Effector memory CD8-positive, alpha-beta T cell (primary cell): Measurements from ENCODE around the gene METTL25.

Experiments
- ATAC-seq: fragments of 150-1000 bp; cut with Tn5 transposase; replicated peaks from 2 replicates; pipeline ENCODE4 v1.10.0; 2021; ENCODE audit warnings: mild to moderate bottlenecking, moderate library complexity
- DNase-seq, 3 experiments: peaks; one replicate each; pipeline ENCODE4 v3.0.0; 2021
- H3K27ac Mint-ChIP-seq, 2 donors: one replicate each; pipeline ENCODE4 v1.8.0; 2022; ENCODE audit warnings: mild to moderate bottlenecking in 2 of 2, mixed read lengths in 2 of 2, moderate library complexity in 2 of 2
- H3K27me3 Mint-ChIP-seq, 2 donors: one replicate each; pipeline ENCODE4 v1.8.0; 2022; ENCODE audit warnings: mixed read lengths in 2 of 2
- H3K36me3 Mint-ChIP-seq: one replicate; pipeline ENCODE4 v1.8.0; 2022; ENCODE audit warnings: mild to moderate bottlenecking, moderate library complexity, mixed read lengths; ENCODE audit not compliant: insufficient read depth
- H3K4me1 Mint-ChIP-seq, 2 donors: one replicate each; pipeline ENCODE4 v1.8.0; 2022; ENCODE audit warnings: low read depth in 2 of 2, mixed read lengths in 2 of 2
- H3K4me3 Mint-ChIP-seq, 2 donors: one replicate each; pipeline ENCODE4 v1.8.0; 2022; ENCODE audit warnings: mild to moderate bottlenecking in 2 of 2, mixed read lengths in 2 of 2, moderate library complexity in 2 of 2
- H3K9me3 Mint-ChIP-seq, 2 donors: one replicate each; pipeline ENCODE4 v1.8.0; 2022; ENCODE audit warnings: mixed read lengths in 2 of 2

Gene METTL25

GRCh38 chr12:82486524-82487235, 128.4 kb downstream of the METTL25 start:
- Mint-ChIP-seq H3K27ac (no peak overlapping the region), H3K27me3 (no peaks in the 10 kb centered on the region), H3K4me1 (no peaks in the 10 kb centered on the region), H3K9me3 (peaks cover 9 to 15% of the 10 kb centered on the region in 2 donors), H3K4me3 (no peak overlapping the region), H3K36me3 (peaks cover 5% of the 10 kb centered on the region)
- ATAC-seq (no peak), DNase-seq (no peak)

GRCh38 chr12:82504409-82504808, 146.1 kb downstream of the METTL25 start:
- no peak overlapping the region for H3K4me3 Mint-ChIP-seq
- H3K36me3 Mint-ChIP-seq, result no peaks in the 10 kb centered on the region
- DNase-seq (no peak), ATAC-seq (no peak)
- no peaks in the 10 kb centered on the region for H3K27me3 Mint-ChIP-seq
- peaks cover 0 to 3% of the 10 kb centered on the region in 2 donors for H3K9me3 Mint-ChIP-seq
- H3K4me1 Mint-ChIP-seq, result no peaks in the 10 kb centered on the region
- H3K27ac Mint-ChIP-seq, result no peak overlapping the region

GRCh38 chr12:82505150-82505549, 146.8 kb downstream of the METTL25 start:
- Mint-ChIP-seq H3K9me3 (peaks cover 0 to 3% of the 10 kb centered on the region in 2 donors), H3K4me3 (no peak overlapping the region), H3K27me3 (no peaks in the 10 kb centered on the region), H3K4me1 (no peaks in the 10 kb centered on the region), H3K27ac (no peak overlapping the region), H3K36me3 (no peaks in the 10 kb centered on the region)
- ATAC-seq (no peak), DNase-seq (no peak)

- H3K9me3 Mint-ChIP-seq, result no peaks in the 10 kb centered on the region
- DNase-seq (no peak), ATAC-seq (no peak)
- H3K27ac Mint-ChIP-seq, result no peak overlapping the region
- H3K4me3 Mint-ChIP-seq, result no peak overlapping the region
- H3K4me1 Mint-ChIP-seq, result no peaks in the 10 kb centered on the region
- no peaks in the 10 kb centered on the region for H3K27me3 Mint-ChIP-seq
- no peaks in the 10 kb centered on the region for H3K36me3 Mint-ChIP-seq
These were observed 149.4 kb downstream of the METTL25 start for GRCh38 chr12:82507686-82508085.

- ATAC-seq (no peak), DNase-seq (no peak)
These were observed 152.1 kb downstream of the METTL25 start for GRCh38 chr12:82510386-82510785.

GRCh38 chr12:82514880-82515279, 156.6 kb downstream of the METTL25 start:
- H3K4me3 Mint-ChIP-seq, result no peak overlapping the region
- no peaks in the 10 kb centered on the region for H3K9me3 Mint-ChIP-seq

More at GRCh38 chr12:82510386-82510785, 152.1 kb downstream of the METTL25 start:
- Mint-ChIP-seq H3K27ac (no peak overlapping the region), H3K36me3 (no peaks in the 10 kb centered on the region), H3K4me3 (no peak overlapping the region), H3K9me3 (no peaks in the 10 kb centered on the region), H3K27me3 (no peaks in the 10 kb centered on the region), H3K4me1 (no peaks in the 10 kb centered on the region)

GRCh38 chr12:82515652-82516051, 157.3 kb downstream of the METTL25 start:
- ATAC-seq, result no peak
- Mint-ChIP-seq H3K9me3 (no peaks in the 10 kb centered on the region), H3K4me1 (no peaks in the 10 kb centered on the region), H3K27me3 (no peaks in the 10 kb centered on the region), H3K4me3 (no peak overlapping the region), H3K36me3 (no peaks in the 10 kb centered on the region), H3K27ac (no peak overlapping the region)
- DNase-seq, result no peak

More at GRCh38 chr12:82514880-82515279, 156.6 kb downstream of the METTL25 start:
- DNase-seq (no peak), ATAC-seq (no peak)
- Mint-ChIP-seq H3K27me3 (no peaks in the 10 kb centered on the region), H3K27ac (no peak overlapping the region), H3K36me3 (no peaks in the 10 kb centered on the region), H3K4me1 (no peaks in the 10 kb centered on the region)

- ATAC-seq (no peak), DNase-seq (no peak)
- H3K4me3 Mint-ChIP-seq, result no peak overlapping the region
- no peaks in the 10 kb centered on the region for H3K36me3 Mint-ChIP-seq
- H3K27ac Mint-ChIP-seq, result no peak overlapping the region
- no peaks in the 10 kb centered on the region for H3K27me3 Mint-ChIP-seq
- no peaks in the 10 kb centered on the region for H3K9me3 Mint-ChIP-seq
- H3K4me1 Mint-ChIP-seq, result no peaks in the 10 kb centered on the region
These were observed 158.7 kb downstream of the METTL25 start for GRCh38 chr12:82517027-82517426.

GRCh38 chr12:82517808-82518207, 159.5 kb downstream of the METTL25 start:
- H3K4me1 Mint-ChIP-seq, result no peaks in the 10 kb centered on the region
- H3K4me3 Mint-ChIP-seq, result no peak overlapping the region
- ATAC-seq (no peak), DNase-seq (no peak)
- no peaks in the 10 kb centered on the region for H3K27me3 Mint-ChIP-seq
- H3K9me3 Mint-ChIP-seq, result no peaks in the 10 kb centered on the region
- no peak overlapping the region for H3K27ac Mint-ChIP-seq
- H3K36me3 Mint-ChIP-seq, result no peaks in the 10 kb centered on the region

- H3K27ac Mint-ChIP-seq, result no peak overlapping the region
- H3K4me3 Mint-ChIP-seq, result no peak overlapping the region
- DNase-seq (no peak), ATAC-seq (no peak)
- H3K9me3 Mint-ChIP-seq, result no peaks in the 10 kb centered on the region
- H3K36me3 Mint-ChIP-seq, result no peaks in the 10 kb centered on the region
- H3K27me3 Mint-ChIP-seq, result no peaks in the 10 kb centered on the region
- H3K4me1 Mint-ChIP-seq, result no peaks in the 10 kb centered on the region
These were observed 161.2 kb downstream of the METTL25 start for GRCh38 chr12:82519510-82519909.

- Mint-ChIP-seq H3K4me3 (no peak overlapping the region), H3K27ac (no peak overlapping the region), H3K4me1 (no peaks in the 10 kb centered on the region), H3K9me3 (no peaks in the 10 kb centered on the region), H3K36me3 (no peaks in the 10 kb centered on the region), H3K27me3 (no peaks in the 10 kb centered on the region)
- no peak for DNase-seq
- ATAC-seq, result no peak
These were observed 164.0 kb downstream of the METTL25 start for GRCh38 chr12:82522285-82522684.

- Mint-ChIP-seq H3K27ac (no peak overlapping the region), H3K27me3 (no peaks in the 10 kb centered on the region), H3K36me3 (no peaks in the 10 kb centered on the region), H3K4me3 (no peak overlapping the region), H3K4me1 (no peaks in the 10 kb centered on the region), H3K9me3 (no peaks in the 10 kb centered on the region)
- DNase-seq (no peak), ATAC-seq (no peak)
These were observed 164.4 kb downstream of the METTL25 start for GRCh38 chr12:82522762-82523161.

GRCh38 chr12:82523996-82524395, 165.7 kb downstream of the METTL25 start:
- Mint-ChIP-seq H3K9me3 (no peaks in the 10 kb centered on the region), H3K36me3 (no peaks in the 10 kb centered on the region)
- ATAC-seq, result no peak

GRCh38 chr12:82524641-82525040, 166.3 kb downstream of the METTL25 start:
- Mint-ChIP-seq H3K27me3 (no peaks in the 10 kb centered on the region), H3K4me1 (no peaks in the 10 kb centered on the region), H3K9me3 (no peaks in the 10 kb centered on the region), H3K36me3 (no peaks in the 10 kb centered on the region), H3K27ac (no peak overlapping the region), H3K4me3 (no peak overlapping the region)
- DNase-seq (no peak), ATAC-seq (no peak)

More at GRCh38 chr12:82523996-82524395, 165.7 kb downstream of the METTL25 start:
- no peak for DNase-seq
- H3K27ac Mint-ChIP-seq, result no peak overlapping the region
- no peaks in the 10 kb centered on the region for H3K27me3 Mint-ChIP-seq
- H3K4me1 Mint-ChIP-seq, result no peaks in the 10 kb centered on the region
- H3K4me3 Mint-ChIP-seq, result no peak overlapping the region
